ENCODE measurements around the gene CPXM2. TPM values are rescaled to one million over a fixed set of nuclear protein-coding genes. Genes with fewer than 3 reads are reported as not detected.

The CPXM2 gene
- total RNA-seq, 1 experiment from 2014 or later: not detected

DNA sequence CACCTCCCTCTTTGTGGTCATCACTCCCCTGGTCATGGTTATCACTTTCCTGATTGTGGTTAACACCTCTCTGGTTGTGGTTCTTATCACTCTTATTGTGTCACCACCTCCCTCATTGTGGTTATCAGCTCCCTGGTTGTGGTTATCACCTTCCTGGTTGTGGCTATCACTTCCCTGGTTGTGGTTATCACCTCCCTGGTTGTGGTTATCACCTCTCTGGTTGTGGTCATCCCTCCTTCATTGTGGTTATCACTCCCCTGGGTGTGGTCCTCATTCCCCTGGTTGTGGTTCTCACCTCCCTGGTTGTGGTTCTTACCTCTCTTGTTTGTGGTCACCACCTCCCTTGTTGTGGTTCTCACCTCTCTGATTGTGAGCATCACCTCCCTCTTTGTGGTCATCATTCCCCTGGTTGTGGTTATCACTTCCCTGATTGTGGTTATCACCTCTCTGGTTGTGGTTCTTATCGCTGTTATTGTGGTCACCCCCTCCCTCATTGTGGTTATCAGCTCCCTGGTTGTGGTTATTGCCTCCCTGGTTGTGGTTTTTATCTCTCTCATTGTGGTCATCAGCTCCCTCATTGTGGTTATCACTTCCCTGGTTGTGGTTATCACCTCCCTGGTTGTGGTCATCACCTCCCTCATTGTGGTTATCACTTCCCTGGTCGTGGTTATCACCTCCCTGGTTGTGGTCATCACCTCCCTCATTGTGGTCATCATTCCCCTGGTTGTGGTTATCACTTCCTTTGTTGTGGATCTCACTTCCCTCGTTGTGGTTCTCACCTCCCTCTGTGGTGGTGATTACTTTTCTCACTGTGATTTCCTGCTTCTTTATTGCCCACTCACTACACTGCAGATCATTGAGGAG, 118.7 kb downstream of the CPXM2 start:
- Histone ChIP-seq H3K9ac (ENCODE audit: low read length) (no peak overlapping the region), H3K9me2 (replicated peaks; ENCODE audit: low read length) (no peaks in the 10 kb centered on the region), H3K4me2 (ENCODE audit: low read length) (no peak overlapping the region), H4K20me1 (ENCODE audit: low read length) (no peaks in the 10 kb centered on the region), H3K27ac (ENCODE audit: low read length) (no peak overlapping the region), H3K27me3 (ENCODE audit: low read length) (peaks cover 16% of the 10 kb centered on the region), H3K4me1 (ENCODE audit: insufficient read depth, low read length) (no peaks in the 10 kb centered on the region), H3K79me2 (ENCODE audit: low read length) (no peaks in the 10 kb centered on the region), H3K36me3 (ENCODE audit: low read depth, low read length) (no peaks in the 10 kb centered on the region), H3F3A (ENCODE audit: low read length, unreplicated experiment) (no peaks in the 10 kb centered on the region), H3K9me3 (ENCODE audit: low read length) (no peaks in the 10 kb centered on the region), H2AFZ (ENCODE audit: low read length) (no peak overlapping the region), H3K4me3 (ENCODE audit: low read length) (no peak overlapping the region)
- CTCF ChIA-PET: no interaction called here
- POLR2A ChIA-PET (ENCODE audit: unreplicated experiment): no interaction called here
- BruUV-seq (replicated peaks): no TSS peak
- TF ChIP-seq, protein P1, sequence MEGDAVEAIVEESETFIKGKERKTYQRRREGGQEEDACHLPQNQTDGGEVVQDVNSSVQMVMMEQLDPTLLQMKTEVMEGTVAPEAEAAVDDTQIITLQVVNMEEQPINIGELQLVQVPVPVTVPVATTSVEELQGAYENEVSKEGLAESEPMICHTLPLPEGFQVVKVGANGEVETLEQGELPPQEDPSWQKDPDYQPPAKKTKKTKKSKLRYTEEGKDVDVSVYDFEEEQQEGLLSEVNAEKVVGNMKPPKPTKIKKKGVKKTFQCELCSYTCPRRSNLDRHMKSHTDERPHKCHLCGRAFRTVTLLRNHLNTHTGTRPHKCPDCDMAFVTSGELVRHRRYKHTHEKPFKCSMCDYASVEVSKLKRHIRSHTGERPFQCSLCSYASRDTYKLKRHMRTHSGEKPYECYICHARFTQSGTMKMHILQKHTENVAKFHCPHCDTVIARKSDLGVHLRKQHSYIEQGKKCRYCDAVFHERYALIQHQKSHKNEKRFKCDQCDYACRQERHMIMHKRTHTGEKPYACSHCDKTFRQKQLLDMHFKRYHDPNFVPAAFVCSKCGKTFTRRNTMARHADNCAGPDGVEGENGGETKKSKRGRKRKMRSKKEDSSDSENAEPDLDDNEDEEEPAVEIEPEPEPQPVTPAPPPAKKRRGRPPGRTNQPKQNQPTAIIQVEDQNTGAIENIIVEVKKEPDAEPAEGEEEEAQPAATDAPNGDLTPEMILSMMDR (conservative IDR thresholded peaks at IDR 0.05; ENCODE audit: low read depth, low read length): no peak
- TF ChIP-seq EZH2 (IDR thresholded peaks at IDR 0.05; ENCODE audit: low read length, unreplicated experiment): no peak
- TF ChIP-seq EZH2phosphoT487 (IDR thresholded peaks at IDR 0.05; ENCODE audit: borderline replicate concordance, low read length): no peak
- ATAC-seq: no peak
- DNase-seq: no peak
- intact Hi-C loops (cut with micrococcal nuclease): no loop called here

DNA sequence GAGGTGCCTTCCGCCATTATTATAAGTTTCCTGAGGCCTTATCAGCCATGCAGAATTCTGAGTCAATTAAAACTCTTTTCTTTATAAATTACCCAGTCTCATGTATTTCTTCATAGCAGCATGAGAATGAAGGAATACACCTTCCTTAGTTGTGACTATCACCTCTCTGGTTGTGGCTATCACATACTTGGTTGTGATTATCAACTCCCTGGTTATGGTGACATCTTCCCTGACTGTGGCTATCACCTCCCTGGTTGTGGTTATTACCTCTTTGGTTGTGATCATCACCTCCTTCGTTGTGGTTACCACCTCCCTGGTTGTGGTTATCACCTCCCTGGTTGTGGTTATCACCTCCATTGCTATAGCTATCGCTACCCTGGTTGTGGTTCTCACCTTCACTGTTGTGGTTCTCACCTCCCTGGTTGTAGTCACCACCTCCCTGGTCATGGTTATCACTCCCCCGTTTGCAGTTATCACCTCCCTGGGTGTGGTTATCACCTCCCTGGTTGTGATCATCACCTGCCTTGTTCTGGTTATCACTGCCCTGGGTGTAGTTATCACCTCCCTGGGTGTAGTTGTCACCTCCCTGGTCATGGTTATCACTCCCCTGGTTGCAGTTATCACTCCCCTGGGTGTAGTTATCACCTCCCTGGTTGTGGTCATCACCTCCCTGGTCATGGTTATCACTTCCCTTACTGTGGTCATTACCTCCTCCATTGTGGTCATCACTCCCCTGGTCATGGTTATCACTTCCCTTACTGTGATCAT, 119.5 kb downstream of the CPXM2 start:
- Histone ChIP-seq H3F3A (ENCODE audit: low read length, unreplicated experiment) (no peaks in the 10 kb centered on the region), H3K9me3 (ENCODE audit: low read length) (no peaks in the 10 kb centered on the region), H3K9ac (ENCODE audit: low read length) (no peak overlapping the region), H3K4me3 (ENCODE audit: low read length) (no peak overlapping the region), H3K36me3 (ENCODE audit: low read depth, low read length) (no peaks in the 10 kb centered on the region), H2AFZ (ENCODE audit: low read length) (no peak overlapping the region), H3K79me2 (ENCODE audit: low read length) (no peaks in the 10 kb centered on the region), H3K4me1 (ENCODE audit: insufficient read depth, low read length) (no peaks in the 10 kb centered on the region), H3K9me2 (replicated peaks; ENCODE audit: low read length) (no peaks in the 10 kb centered on the region), H4K20me1 (ENCODE audit: low read length) (no peaks in the 10 kb centered on the region), H3K27me3 (ENCODE audit: low read length) (peaks cover 18% of the 10 kb centered on the region; the same call in 1 of the 2 replicates), H3K27ac (ENCODE audit: low read length) (no peak overlapping the region), H3K4me2 (ENCODE audit: low read length) (no peak overlapping the region)
- DNase-seq: no peak
- CTCF ChIA-PET: no interaction called here
- intact Hi-C loops (cut with micrococcal nuclease): no loop called here
- TF ChIP-seq EZH2 (IDR thresholded peaks at IDR 0.05; ENCODE audit: low read length, unreplicated experiment) (no peak), EZH2phosphoT487 (IDR thresholded peaks at IDR 0.05; ENCODE audit: borderline replicate concordance, low read length) (no peak)
- TF ChIP-seq, protein P1 (conservative IDR thresholded peaks at IDR 0.05; ENCODE audit: low read depth, low read length): no peak
- no TSS peak for BruUV-seq (replicated peaks)
- POLR2A ChIA-PET (ENCODE audit: unreplicated experiment): no interaction called here
- ATAC-seq: no peak
